Astrocyte of the spinal cord (primary cell): Measurements from ENCODE around the gene NOL4L.

Experiments
- DNase-seq: peaks from one replicate; pipeline ENCODE4 v3.0.0; 2011; ENCODE audit warnings: low read depth, low spot score
- H3K4me3 ChIP-seq: 2 replicates; pipeline ENCODE4 v1.5.1; 2011; ENCODE audit warnings: low read depth, mild to moderate bottlenecking, low read length, moderate library complexity
- CTCF ChIP-seq: IDR thresholded peaks from 2 replicates; pipeline ENCODE4 v1.5.1; 2012; ENCODE audit warnings: low read depth, mild to moderate bottlenecking, low read length, inconsistent platforms
- in situ Hi-C: cut with HindIII; loops from 2 replicates; pipeline ENCODE4 v1.10.0; 2017; ENCODE audit warnings: low sequenced_read_pairs

NOL4L gene

GRCh38 chr20:32555584-32555983 is 29.5 kb downstream of the NOL4L start:
- H3K4me3 ChIP-seq, result no peak overlapping the region
- DNase-seq, result no peak
- in situ Hi-C loops, result no loop called here
- no peak for TF ChIP-seq CTCF

GRCh38 chr20:32554965-32555289 is 30.2 kb downstream of the NOL4L start:
- H3K4me3 ChIP-seq, result no peak overlapping the region
- TF ChIP-seq CTCF, result no peak
- DNase-seq, result no peak
- in situ Hi-C loops, result no loop called here

- H3K4me3 ChIP-seq, result no peak overlapping the region
- DNase-seq, result no peak
- no peak for TF ChIP-seq CTCF
- in situ Hi-C loops, result no loop called here
Measured at GRCh38 chr20:32553618-32554017, 31.5 kb downstream of the NOL4L start.

- in situ Hi-C loops, result no loop called here
- H3K4me3 ChIP-seq, result no peak overlapping the region
- DNase-seq, result no peak
- TF ChIP-seq CTCF, result no peak
Measured at GRCh38 chr20:32551693-32552092, 33.4 kb downstream of the NOL4L start.

- no peak for TF ChIP-seq CTCF
- in situ Hi-C loops, result no loop called here
- no peak for DNase-seq
- H3K4me3 ChIP-seq, result no peak overlapping the region
Measured at GRCh38 chr20:32549842-32550241, 35.3 kb downstream of the NOL4L start.

- no peak for DNase-seq
Measured at GRCh38 chr20:32547753-32548034, 37.4 kb downstream of the NOL4L start.

More at GRCh38 chr20:32547753-32548034, 37.4 kb downstream of the NOL4L start:
- no peak for TF ChIP-seq CTCF
- in situ Hi-C loops, result no loop called here
- H3K4me3 ChIP-seq, result no peak overlapping the region
